Thyroid gland (tissue), 4 donors: ENCODE measurements around the gene LAMA4.

ENCODE experiments used
- CTCF ChIP-seq, 6 experiments: fragments of 200-600 bp in 3 of 6; fragments of 450-650 bp in 3 of 6; sonication (generic) in 3 of 6; IDR thresholded peaks; one replicate each; pipeline ENCODE4 v1.5.1; 2016 to 2019; ENCODE audit warnings: antibody characterized with exemption in 6 of 6, mild to moderate bottlenecking in 2 of 6, inconsistent platforms in 1 of 6, moderate library complexity in 1 of 6
- POLR2A ChIP-seq, 2 donors: fragments of 450-650 bp; IDR thresholded peaks; one replicate each; pipeline ENCODE4 v1.6.1; 2017; ENCODE audit warnings: antibody characterized with exemption in 2 of 2, mild to moderate bottlenecking in 2 of 2, moderate library complexity in 1 of 2

GRCh38 chr6:112150363-112150762 lies 104.0 kb downstream of the LAMA4 start:
- no peak for TF ChIP-seq CTCF (IDR thresholded peaks at IDR 0.05)
- no peak for TF ChIP-seq POLR2A (IDR thresholded peaks at IDR 0.05)
